ENCODE measurements around the gene RUBCNL. TPM values are rescaled to one million over a fixed set of nuclear protein-coding genes. Genes with fewer than 3 reads are reported as not detected.

The RUBCNL gene
- total RNA-seq, 1 experiment from 2014 or later = 0.42 TPM

- no peak overlapping the region for H3K27ac ChIP-seq (ENCODE audit: low read depth, low read length)
- no peaks in the 10 kb centered on the region for H3K4me1 ChIP-seq (ENCODE audit: control insufficient read depth in 1 of 2, insufficient read depth in 2 of 2, low read length in 2 of 2)
- H3K9me3 ChIP-seq (ENCODE audit: control insufficient read depth in 1 of 2, insufficient read depth in 1 of 2, low read depth in 1 of 2, low read length in 2 of 2) = no peaks in the 10 kb centered on the region
- no peak overlapping the region for H2AFZ ChIP-seq (ENCODE audit: low read depth, low read length, poor library complexity, severe bottlenecking)
- intact Hi-C loops (cut with micrococcal nuclease) = no loop called here
- ChIA-PET RAD21 (ENCODE audit: low non-redundant PET in 1 of 2, low total read pairs in 2 of 2, uncharacterized antibody in 2 of 2, unreplicated experiment in 2 of 2) (interaction anchor here in 1 of 2 experiments (0.8 kb wide), 1 partner anchor 707 kb away, joined by 3 read pairs; no protein-coding TSS in a partner anchor), CTCF (no interaction called here), POLR2A (no interaction called here)
- no peaks in the 10 kb centered on the region for H3K36me3 ChIP-seq (ENCODE audit: control insufficient read depth in 1 of 2, insufficient read depth in 2 of 2, low read length in 2 of 2)
- DNase-seq (ENCODE audit: low read depth, low spot score) = no peak
- no TSS peak for BruUV-seq (replicated peaks)
- H3K4me2 ChIP-seq (ENCODE audit: low read length) = no peak overlapping the region
- H3K79me2 ChIP-seq (ENCODE audit: insufficient read depth, low read length) = no peaks in the 10 kb centered on the region
- ATAC-seq = no peak
- H3K9me2 ChIP-seq (ENCODE audit: insufficient read depth) = no peaks in the 10 kb centered on the region
- H3K27me3 ChIP-seq (ENCODE audit: insufficient read depth, low read length) = no peaks in the 10 kb centered on the region
- no peak overlapping the region for H3K9ac ChIP-seq (ENCODE audit: low read length)
- no peak overlapping the region for H3K4me3 ChIP-seq (replicated peaks in 1 of 2; ENCODE audit: low read depth in 1 of 2, low read length in 2 of 2)
- H4K20me1 ChIP-seq (ENCODE audit: insufficient read depth) = no peaks in the 10 kb centered on the region
- no peak for TF ChIP-seq SRF (IDR thresholded peaks at IDR 0.05; ENCODE audit: low read depth)
- TF ChIP-seq, protein P1, sequence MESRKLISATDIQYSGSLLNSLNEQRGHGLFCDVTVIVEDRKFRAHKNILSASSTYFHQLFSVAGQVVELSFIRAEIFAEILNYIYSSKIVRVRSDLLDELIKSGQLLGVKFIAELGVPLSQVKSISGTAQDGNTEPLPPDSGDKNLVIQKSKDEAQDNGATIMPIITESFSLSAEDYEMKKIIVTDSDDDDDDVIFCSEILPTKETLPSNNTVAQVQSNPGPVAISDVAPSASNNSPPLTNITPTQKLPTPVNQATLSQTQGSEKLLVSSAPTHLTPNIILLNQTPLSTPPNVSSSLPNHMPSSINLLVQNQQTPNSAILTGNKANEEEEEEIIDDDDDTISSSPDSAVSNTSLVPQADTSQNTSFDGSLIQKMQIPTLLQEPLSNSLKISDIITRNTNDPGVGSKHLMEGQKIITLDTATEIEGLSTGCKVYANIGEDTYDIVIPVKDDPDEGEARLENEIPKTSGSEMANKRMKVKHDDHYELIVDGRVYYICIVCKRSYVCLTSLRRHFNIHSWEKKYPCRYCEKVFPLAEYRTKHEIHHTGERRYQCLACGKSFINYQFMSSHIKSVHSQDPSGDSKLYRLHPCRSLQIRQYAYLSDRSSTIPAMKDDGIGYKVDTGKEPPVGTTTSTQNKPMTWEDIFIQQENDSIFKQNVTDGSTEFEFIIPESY (IDR thresholded peaks at IDR 0.05; ENCODE audit: extremely low read depth, insufficient replicate concordance, low read length) = no peak
- no peak for TF ChIP-seq EZH2 (IDR thresholded peaks at IDR 0.05)
- no peak for TF ChIP-seq JUND (IDR thresholded peaks at IDR 0.05)
- TF ChIP-seq EZH2phosphoT487 (IDR thresholded peaks at IDR 0.05; ENCODE audit: borderline replicate concordance) = no peak
- no peak for TF ChIP-seq CTCF (IDR thresholded peaks at IDR 0.05 in 2 of 3, conservative IDR thresholded peaks at IDR 0.05 in 1 of 3; ENCODE audit: borderline replicate concordance in 1 of 3, insufficient read depth in 1 of 3, low read depth in 2 of 3, low read length in 2 of 3)
- TF ChIP-seq FOSL1 (IDR thresholded peaks at IDR 0.05; ENCODE audit: low read depth) = no peak
- TF ChIP-seq ELF1 (IDR thresholded peaks at IDR 0.05; ENCODE audit: borderline replicate concordance, low read depth) = no peak
- no peak for TF ChIP-seq REST (IDR thresholded peaks at IDR 0.05; ENCODE audit: low read depth)
- TF ChIP-seq POLR2AphosphoS5 (IDR thresholded peaks at IDR 0.05; ENCODE audit: low read depth, low read length) = no peak
- TF ChIP-seq SIN3A (IDR thresholded peaks at IDR 0.05; ENCODE audit: low read depth) = no peak
- no peak for TF ChIP-seq ZFX (IDR thresholded peaks at IDR 0.05)
- TF ChIP-seq CEBPB (IDR thresholded peaks at IDR 0.05; ENCODE audit: low read depth) = no peak
- TF ChIP-seq, protein P2, sequence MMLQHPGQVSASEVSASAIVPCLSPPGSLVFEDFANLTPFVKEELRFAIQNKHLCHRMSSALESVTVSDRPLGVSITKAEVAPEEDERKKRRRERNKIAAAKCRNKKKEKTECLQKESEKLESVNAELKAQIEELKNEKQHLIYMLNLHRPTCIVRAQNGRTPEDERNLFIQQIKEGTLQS (IDR thresholded peaks at IDR 0.05) = no peak
Observed at GRCh38 chr13:46318986-46319385, 68.1 kb downstream of the RUBCNL start.
